ENCODE data around the gene RNF13.
A peak's percentile ranks its signal among the peaks of the same experiment; 100 is the strongest.

Gene RNF13

GRCh38 chr3:149917124-149917667 lies 104.2 kb downstream of the RNF13 start:
- H4K20me1 ChIP-seq (ENCODE audit: low read depth, low read length) = no peaks in the 10 kb centered on the region
- H3K9ac ChIP-seq (ENCODE audit: low read length) = no peak overlapping the region
- H2AFZ ChIP-seq (ENCODE audit: low read depth, low read length, severe bottlenecking) = no peak overlapping the region
- H3K27ac ChIP-seq (ENCODE audit: low read depth, low read length) = peak overlapping the region; percentile 8
- no peak overlapping the region for H3K4me3 ChIP-seq (ENCODE audit: insufficient read depth, low read length, poor library complexity, severe bottlenecking)
- no peaks in the 10 kb centered on the region for H3K79me2 ChIP-seq (ENCODE audit: insufficient read depth, low read length)
- H3K4me2 ChIP-seq (ENCODE audit: low read depth, low read length, poor library complexity, severe bottlenecking) = peak overlapping the region; percentile 17
- TF ChIP-seq CTCF (IDR thresholded peaks at IDR 0.05; ENCODE audit: insufficient read depth, low read length, poor library complexity, severe bottlenecking) (no peak), EZH2phosphoT487 (conservative IDR thresholded peaks at IDR 0.05; ENCODE audit: low read length) (no peak)
- no peaks in the 10 kb centered on the region for H3K9me3 ChIP-seq (ENCODE audit: insufficient read depth, low read length)
- H3K36me3 ChIP-seq (ENCODE audit: low read length) = peaks cover 12% of the 10 kb centered on the region; the same call in 1 of the 2 replicates
- no peaks in the 10 kb centered on the region for H3K9me2 ChIP-seq (replicated peaks; ENCODE audit: insufficient read depth, low read length)
- no peaks in the 10 kb centered on the region for H3K27me3 ChIP-seq (ENCODE audit: low read length)
- no peaks in the 10 kb centered on the region; the same call in 1 of the 2 replicates for H3F3A ChIP-seq (ENCODE audit: insufficient read depth)

- H3K4me3 ChIP-seq (ENCODE audit: insufficient read depth, low read length, poor library complexity, severe bottlenecking) = no peak overlapping the region
- H3K9me2 ChIP-seq (replicated peaks; ENCODE audit: insufficient read depth, low read length) = no peaks in the 10 kb centered on the region
- no peaks in the 10 kb centered on the region for H3K9me3 ChIP-seq (ENCODE audit: insufficient read depth, low read length)
- no peak for TF ChIP-seq EZH2phosphoT487 (conservative IDR thresholded peaks at IDR 0.05; ENCODE audit: low read length)
- TF ChIP-seq CTCF (IDR thresholded peaks at IDR 0.05; ENCODE audit: insufficient read depth, low read length, poor library complexity, severe bottlenecking) = no peak
- H3K27me3 ChIP-seq (ENCODE audit: low read length) = no peaks in the 10 kb centered on the region
- no peaks in the 10 kb centered on the region for H4K20me1 ChIP-seq (ENCODE audit: low read depth, low read length)
- no peak overlapping the region for H3K4me2 ChIP-seq (ENCODE audit: low read depth, low read length, poor library complexity, severe bottlenecking)
- no peak overlapping the region for H3K9ac ChIP-seq (ENCODE audit: low read length)
- no peak overlapping the region for H2AFZ ChIP-seq (ENCODE audit: low read depth, low read length, severe bottlenecking)
- H3F3A ChIP-seq (ENCODE audit: insufficient read depth) = no peaks in the 10 kb centered on the region
- no peaks in the 10 kb centered on the region for H3K79me2 ChIP-seq (ENCODE audit: insufficient read depth, low read length)
- H3K27ac ChIP-seq (ENCODE audit: low read depth, low read length) = no peak overlapping the region
- H3K36me3 ChIP-seq (ENCODE audit: low read length) = peaks cover 13% of the 10 kb centered on the region; the same call in 1 of the 2 replicates
These were observed 106.5 kb downstream of the RNF13 start for GRCh38 chr3:149919509-149919908.

DNA sequence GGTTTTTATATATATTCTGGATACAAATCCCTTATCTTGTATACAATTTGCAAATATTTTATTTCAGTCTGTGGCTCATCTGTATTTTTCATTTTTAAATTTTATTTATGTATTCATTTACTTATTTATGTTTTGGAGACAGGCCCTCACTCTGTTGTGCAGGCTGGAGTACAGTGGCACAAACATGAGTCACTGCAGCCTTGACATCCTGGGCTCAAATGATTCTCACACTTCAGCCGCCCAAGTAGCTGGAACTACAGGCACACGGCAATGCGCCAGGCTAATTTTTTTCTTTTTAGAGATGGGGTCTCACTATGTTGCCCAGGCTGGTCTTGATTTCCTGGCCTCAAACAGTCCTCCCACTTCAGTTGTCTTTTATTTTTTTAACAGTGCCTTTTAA lies 107.1 kb downstream of the RNF13 start:
- Histone ChIP-seq H3K4me3 (ENCODE audit: insufficient read depth, low read length, poor library complexity, severe bottlenecking) (no peak overlapping the region), H3K9me3 (ENCODE audit: insufficient read depth, low read length) (no peaks in the 10 kb centered on the region), H2AFZ (ENCODE audit: low read depth, low read length, severe bottlenecking) (no peak overlapping the region), H3K36me3 (ENCODE audit: low read length) (peaks cover 13% of the 10 kb centered on the region; the same call in 1 of the 2 replicates), H3K9me2 (replicated peaks; ENCODE audit: insufficient read depth, low read length) (no peaks in the 10 kb centered on the region), H3K27me3 (ENCODE audit: low read length) (no peaks in the 10 kb centered on the region), H4K20me1 (ENCODE audit: low read depth, low read length) (no peaks in the 10 kb centered on the region), H3K79me2 (ENCODE audit: insufficient read depth, low read length) (no peaks in the 10 kb centered on the region), H3K9ac (ENCODE audit: low read length) (no peak overlapping the region), H3F3A (ENCODE audit: insufficient read depth) (no peaks in the 10 kb centered on the region), H3K27ac (ENCODE audit: low read depth, low read length) (no peak overlapping the region), H3K4me2 (ENCODE audit: low read depth, low read length, poor library complexity, severe bottlenecking) (no peak overlapping the region)
- no peak for TF ChIP-seq CTCF (IDR thresholded peaks at IDR 0.05; ENCODE audit: insufficient read depth, low read length, poor library complexity, severe bottlenecking)
- no peak for TF ChIP-seq EZH2phosphoT487 (conservative IDR thresholded peaks at IDR 0.05; ENCODE audit: low read length)
